Keratinocyte (primary cell): ENCODE data around the gene HDAC9. TPM values are rescaled to one million over a fixed set of nuclear protein-coding genes. Genes with fewer than 3 reads are reported as not detected.

Source experiments
- DNase-seq: peaks from one replicate; pipeline ENCODE4 v3.0.0-alpha.2; 2011; ENCODE audit warnings: low read depth, missing footprints, low spot score
- FAIRE-seq: peaks from 2 replicates; lab custom pipeline; 2011; peaks lifted over from hg19 to GRCh38; lab: Jason Lieb, UNC
- H2AFZ ChIP-seq: 2 replicates; pipeline ENCODE4 v1.6.0; 2012; ENCODE audit warnings: low read length, control low read depth, inconsistent platforms; ENCODE audit not compliant: control insufficient read depth
- H3K27ac ChIP-seq: 2 replicates; pipeline ENCODE4 v1.5.1; 2011; ENCODE audit warnings: low read length; ENCODE audit not compliant: control insufficient read depth, insufficient read depth
- H3K27me3 ChIP-seq: 3 replicates; pipeline ENCODE4 v1.6.0; 2011; ENCODE audit warnings: low read length; ENCODE audit not compliant: control insufficient read depth, insufficient read depth; ENCODE audit errors: extremely low read depth
- H3K36me3 ChIP-seq, 2 experiments: 2 replicates in 1 of 2; 3 replicates in 1 of 2; pipeline ENCODE4 v1.5.1; 2011; ENCODE audit warnings: low read length in 2 of 2, mild to moderate bottlenecking in 1 of 2; ENCODE audit not compliant: control insufficient read depth in 2 of 2, insufficient read depth in 2 of 2; ENCODE audit errors: extremely low read depth in 1 of 2
- H3K4me1 ChIP-seq: 3 replicates; pipeline ENCODE4 v1.5.1; 2011; ENCODE audit warnings: low read length; ENCODE audit not compliant: control insufficient read depth, insufficient read depth; ENCODE audit errors: extremely low read depth
- H3K4me2 ChIP-seq: 3 replicates; pipeline ENCODE4 v1.6.0; 2011; ENCODE audit warnings: low read depth, low read length; ENCODE audit not compliant: control insufficient read depth, insufficient read depth; ENCODE audit errors: extremely low read depth
- H3K4me3 ChIP-seq, 3 experiments: fragments of 200-600 bp in 1 of 3; sonication (generic) in 1 of 3; 2 replicates in 2 of 3; 3 replicates in 1 of 3; pipeline ENCODE4 v1.5.1; 2011 to 2016; ENCODE audit warnings: low read length in 3 of 3, mild to moderate bottlenecking in 3 of 3, control low read depth in 2 of 3, inconsistent platforms in 1 of 3, low read depth in 1 of 3, mixed read lengths in 1 of 3, mixed run types in 1 of 3, moderate library complexity in 1 of 3; ENCODE audit not compliant: control insufficient read depth in 2 of 3, insufficient read depth in 2 of 3; ENCODE audit errors: extremely low read depth in 1 of 3
- H3K79me2 ChIP-seq: 2 replicates; pipeline ENCODE4 v1.6.0; 2012; ENCODE audit warnings: low read length; ENCODE audit not compliant: control insufficient read depth, insufficient read depth
- H3K9ac ChIP-seq: 3 replicates; pipeline ENCODE4 v1.6.0; 2011; ENCODE audit warnings: low read length; ENCODE audit not compliant: control insufficient read depth, insufficient read depth; ENCODE audit errors: extremely low read depth
- H3K9me1 ChIP-seq: 3 replicates; pipeline ENCODE4 v1.6.0; 2011; ENCODE audit warnings: low read length; ENCODE audit not compliant: control insufficient read depth, insufficient read depth; ENCODE audit errors: extremely low read depth
- H3K9me3 ChIP-seq: 2 replicates; pipeline ENCODE4 v1.5.1; 2012; ENCODE audit warnings: low read depth, low read length; ENCODE audit not compliant: control insufficient read depth
- H4K20me1 ChIP-seq: 3 replicates; pipeline ENCODE4 v1.6.0; 2011; ENCODE audit warnings: low read length; ENCODE audit not compliant: control insufficient read depth, insufficient read depth; ENCODE audit errors: extremely low read depth
- EZH2 ChIP-seq: IDR thresholded peaks from one replicate; pipeline ENCODE4 v1.6.1; 2012; ENCODE audit warnings: inconsistent platforms, mild to moderate bottlenecking, low read length, moderate library complexity
- dilution Hi-C: fragments of 300-500 bp; cut with MboI; formaldehyde crosslinking; loops from one replicate; pipeline ENCODE4 v1.7.0; 2020; ENCODE audit warnings: low sequenced_read_pairs; ENCODE audit not compliant: extremely low pct_ligation_motif_present
- polyA plus RNA-seq, 5 experiments: library from polyadenylated mRNA; depleted of rRNA in 3 of 5; stranded (reverse) in 3 of 5; stranded (forward) in 1 of 5; unstranded in 1 of 5; fragments of >200 nt; gene quantifications; 1 replicate in 1 of 5; 2 replicates in 3 of 5; 3 replicates in 1 of 5; pipeline versions ENCODE4 v1.2.1 to v1.2.3, GENCODE V29; 2011 to 2012; ENCODE audit warnings: missing spikeins in 2 of 5, low read depth in 1 of 5, low replicate concordance in 1 of 5
- TF ChIP-seq, protein P1 (sequence below), 3 experiments: IDR thresholded peaks in 1 of 3; conservative IDR thresholded peaks in 1 of 3; optimal IDR thresholded peaks in 1 of 3; 2 replicates in 2 of 3; 3 replicates in 1 of 3; pipeline versions ENCODE3 to v1.5.1; 2011; ENCODE audit warnings: low read length in 3 of 3, mild to moderate bottlenecking in 3 of 3, moderate library complexity in 2 of 3, control low read depth in 1 of 3, inconsistent platforms in 1 of 3; ENCODE audit not compliant: insufficient read depth in 2 of 3; ENCODE audit errors: extremely low read depth in 1 of 3

The HDAC9 gene
- polyA plus RNA-seq, 1 donor (not counting 4 experiments of a cell fraction or from before 2014, with no cell fraction given): 24.6 TPM

DNA sequence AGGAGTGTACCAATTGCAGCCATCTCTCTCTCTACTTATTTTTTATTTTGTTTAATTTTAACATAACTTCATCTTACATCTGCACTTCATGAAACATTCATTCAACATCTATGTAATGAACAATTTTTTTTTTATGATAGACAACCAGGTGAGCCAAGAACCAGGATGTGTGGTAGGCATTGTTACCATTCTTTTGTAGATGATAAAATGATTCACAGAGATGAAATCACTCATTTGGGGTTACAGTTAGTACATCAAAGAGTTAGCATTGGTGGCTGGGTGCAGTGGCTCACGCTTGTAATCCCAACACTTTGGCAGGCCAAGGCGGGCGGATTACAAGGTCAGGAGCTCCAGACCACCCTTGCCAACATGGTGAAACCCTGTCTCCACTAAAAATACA is 127.8 kb downstream of the HDAC9 start:
- no peaks in the 10 kb centered on the region for H3K79me2 ChIP-seq
- DNase-seq (no peak), FAIRE-seq (no peak)
- H3K36me3 ChIP-seq: peaks cover 0 to 18% of the 10 kb centered on the region in 2 experiments
- no peaks in the 10 kb centered on the region for H4K20me1 ChIP-seq
- H3K4me2 ChIP-seq: no peak overlapping the region
- H3K9me3 ChIP-seq: no peaks in the 10 kb centered on the region
- no peaks in the 10 kb centered on the region for H3K9me1 ChIP-seq
- H3K27me3 ChIP-seq: no peaks in the 10 kb centered on the region
- H3K27ac ChIP-seq: no peak overlapping the region
- no peak overlapping the region for H2AFZ ChIP-seq
- no peak for TF ChIP-seq EZH2
- TF ChIP-seq, protein P1, sequence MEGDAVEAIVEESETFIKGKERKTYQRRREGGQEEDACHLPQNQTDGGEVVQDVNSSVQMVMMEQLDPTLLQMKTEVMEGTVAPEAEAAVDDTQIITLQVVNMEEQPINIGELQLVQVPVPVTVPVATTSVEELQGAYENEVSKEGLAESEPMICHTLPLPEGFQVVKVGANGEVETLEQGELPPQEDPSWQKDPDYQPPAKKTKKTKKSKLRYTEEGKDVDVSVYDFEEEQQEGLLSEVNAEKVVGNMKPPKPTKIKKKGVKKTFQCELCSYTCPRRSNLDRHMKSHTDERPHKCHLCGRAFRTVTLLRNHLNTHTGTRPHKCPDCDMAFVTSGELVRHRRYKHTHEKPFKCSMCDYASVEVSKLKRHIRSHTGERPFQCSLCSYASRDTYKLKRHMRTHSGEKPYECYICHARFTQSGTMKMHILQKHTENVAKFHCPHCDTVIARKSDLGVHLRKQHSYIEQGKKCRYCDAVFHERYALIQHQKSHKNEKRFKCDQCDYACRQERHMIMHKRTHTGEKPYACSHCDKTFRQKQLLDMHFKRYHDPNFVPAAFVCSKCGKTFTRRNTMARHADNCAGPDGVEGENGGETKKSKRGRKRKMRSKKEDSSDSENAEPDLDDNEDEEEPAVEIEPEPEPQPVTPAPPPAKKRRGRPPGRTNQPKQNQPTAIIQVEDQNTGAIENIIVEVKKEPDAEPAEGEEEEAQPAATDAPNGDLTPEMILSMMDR (optimal IDR thresholded peaks at IDR 0.05 in 1 of 3, IDR thresholded peaks at IDR 0.05 in 1 of 3, conservative IDR thresholded peaks at IDR 0.05 in 1 of 3; ENCODE audit: extremely low read depth in 1 of 3, insufficient read depth in 2 of 3, low read length in 3 of 3): no peak
- dilution Hi-C loops: no loop called here
- no peak overlapping the region for H3K4me3 ChIP-seq
- no peak overlapping the region for H3K9ac ChIP-seq
- H3K4me1 ChIP-seq: no peaks in the 10 kb centered on the region

DNA sequence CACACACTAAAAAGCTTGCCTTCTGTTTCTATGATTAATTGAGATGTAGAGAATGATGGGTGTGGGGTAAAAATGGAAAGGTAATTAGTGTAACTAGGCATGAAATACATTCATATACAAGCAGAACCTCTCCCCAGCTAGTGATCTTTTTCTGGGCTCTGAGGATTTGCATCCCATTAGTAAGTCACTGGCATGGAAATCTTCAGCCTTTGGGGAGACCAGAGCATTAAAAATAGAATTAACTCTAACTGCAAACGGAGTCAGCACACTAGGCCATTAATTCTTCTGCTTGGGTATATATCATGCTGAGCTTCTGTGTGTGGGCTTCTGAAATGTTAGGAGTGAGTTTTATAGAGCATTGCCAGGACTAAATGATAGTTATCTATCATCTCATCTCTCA is 128.9 kb downstream of the HDAC9 start:
- Histone ChIP-seq H3K9me1 (no peaks in the 10 kb centered on the region), H3K9me3 (no peaks in the 10 kb centered on the region), H3K27ac (no peak overlapping the region), H3K4me2 (no peak overlapping the region), H4K20me1 (no peaks in the 10 kb centered on the region), H2AFZ (no peak overlapping the region), H3K79me2 (no peaks in the 10 kb centered on the region), H3K27me3 (no peaks in the 10 kb centered on the region), H3K36me3 (peaks cover 0 to 16% of the 10 kb centered on the region in 2 experiments), H3K4me3 (no peak overlapping the region), H3K4me1 (no peaks in the 10 kb centered on the region), H3K9ac (no peak overlapping the region)
- dilution Hi-C loops: no loop called here
- DNase-seq: no peak
- no peak for FAIRE-seq
- TF ChIP-seq, protein P1 (optimal IDR thresholded peaks at IDR 0.05 in 1 of 3, IDR thresholded peaks at IDR 0.05 in 1 of 3, conservative IDR thresholded peaks at IDR 0.05 in 1 of 3; ENCODE audit: extremely low read depth in 1 of 3, insufficient read depth in 2 of 3, low read length in 3 of 3): no peak
- TF ChIP-seq EZH2: no peak
